HG03175 (cell line): ENCODE data around the gene NKX6-1.

ENCODE experiments used
- ATAC-seq: cut with Tn5 transposase; IDR thresholded peaks from one replicate; pipeline ENCODE4 v1.9.1; 2021; ENCODE audit warnings: mild to moderate bottlenecking, moderate library complexity; ENCODE audit not compliant: unreplicated experiment

NKX6-1 gene

DNA sequence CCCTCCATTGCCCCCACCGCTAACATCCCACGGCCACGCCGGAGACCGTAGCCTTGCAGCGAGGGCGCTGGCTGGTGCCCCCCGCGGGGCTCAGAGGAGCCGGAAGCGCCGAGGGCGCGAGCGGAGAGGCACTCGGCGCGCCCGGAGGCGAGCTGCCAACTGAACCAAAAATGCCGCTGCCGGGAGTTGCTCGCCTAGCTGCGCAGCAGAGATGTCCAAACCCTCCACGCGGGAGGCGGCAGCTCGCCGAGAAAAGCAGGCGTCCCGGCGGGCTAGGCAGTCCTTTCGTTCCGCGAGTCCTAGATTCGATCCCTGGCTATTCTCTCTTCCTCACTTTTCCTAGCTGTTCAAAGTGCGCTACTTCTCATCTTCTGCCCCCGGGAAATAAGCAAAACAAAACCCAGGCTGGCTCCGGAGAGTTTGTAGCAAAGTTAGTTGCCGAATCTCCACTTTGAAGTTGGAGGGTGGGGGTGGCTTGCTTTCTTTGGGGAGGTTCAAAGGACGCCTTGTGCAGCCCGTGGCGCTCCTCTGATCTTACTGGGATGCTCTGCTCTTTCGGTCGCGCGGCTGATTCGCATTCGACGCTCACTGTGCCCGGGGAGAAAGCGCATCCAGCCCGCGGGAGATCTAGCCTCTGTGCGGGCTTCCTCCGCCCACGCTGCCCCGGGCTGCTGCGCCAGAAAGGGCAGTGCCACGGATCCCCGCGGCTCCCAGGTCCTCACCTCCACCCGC is 723 bp downstream of the NKX6-1 start:
- ATAC-seq, result no peak

DNA sequence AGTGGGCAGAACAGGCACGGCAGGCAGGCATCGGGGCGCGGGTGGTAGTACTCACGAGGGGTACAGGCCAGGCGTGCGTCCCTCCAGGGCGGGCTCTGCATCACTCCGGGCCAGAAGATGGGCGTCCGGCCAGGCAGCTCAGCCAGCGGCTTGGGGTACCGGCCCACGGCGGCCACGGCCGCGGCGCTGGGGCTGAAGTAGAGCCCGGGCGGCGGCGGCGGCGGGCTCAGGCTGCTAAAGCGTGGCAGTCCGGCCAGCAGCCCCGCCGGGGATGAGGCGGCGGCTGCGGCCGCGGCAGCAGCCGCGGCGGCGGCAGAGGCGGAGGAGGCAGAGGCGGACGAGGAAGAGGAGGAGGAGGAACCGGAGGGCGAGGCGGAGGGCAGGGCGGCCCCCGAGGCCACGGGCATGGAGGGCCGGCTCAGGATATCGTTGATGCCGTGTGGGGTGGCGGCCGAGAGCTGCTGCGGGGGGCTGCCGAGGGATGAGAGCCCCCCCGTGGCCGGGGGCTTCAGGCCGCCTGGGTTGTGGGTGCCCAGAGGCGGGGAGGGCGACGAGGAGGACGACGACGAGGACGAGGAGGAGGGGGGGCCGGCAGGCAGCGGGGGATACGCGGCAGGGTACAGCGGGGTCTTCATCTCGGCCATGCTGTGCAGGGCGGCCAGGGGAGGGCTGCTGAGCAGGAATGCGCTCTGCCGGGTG is 1.4 kb downstream of the NKX6-1 start:
- ATAC-seq, result no peak

GRCh38 chr4:84496706-84497503 is 2.2 kb downstream of the NKX6-1 start:
- ATAC-seq, result no peak

DNA sequence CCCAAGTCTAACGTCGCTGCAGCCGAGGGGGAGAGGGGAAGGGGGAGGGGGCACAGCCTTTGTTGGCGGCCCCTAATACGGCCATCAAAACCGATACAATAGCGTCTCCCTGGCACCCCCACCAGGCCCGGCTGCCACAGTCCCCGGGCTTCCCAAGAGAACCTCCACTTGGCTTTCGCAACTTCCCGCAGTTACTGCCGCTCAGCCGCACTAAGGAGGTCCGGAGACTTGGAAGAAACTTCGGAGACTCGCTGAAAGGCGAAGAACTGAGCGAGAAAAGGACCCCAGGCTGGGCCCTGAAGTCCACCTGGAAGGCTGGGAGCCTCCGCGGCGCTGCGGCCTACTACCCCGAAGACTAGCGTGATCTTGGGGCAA is 2.8 kb downstream of the NKX6-1 start:
- no peak for ATAC-seq

DNA sequence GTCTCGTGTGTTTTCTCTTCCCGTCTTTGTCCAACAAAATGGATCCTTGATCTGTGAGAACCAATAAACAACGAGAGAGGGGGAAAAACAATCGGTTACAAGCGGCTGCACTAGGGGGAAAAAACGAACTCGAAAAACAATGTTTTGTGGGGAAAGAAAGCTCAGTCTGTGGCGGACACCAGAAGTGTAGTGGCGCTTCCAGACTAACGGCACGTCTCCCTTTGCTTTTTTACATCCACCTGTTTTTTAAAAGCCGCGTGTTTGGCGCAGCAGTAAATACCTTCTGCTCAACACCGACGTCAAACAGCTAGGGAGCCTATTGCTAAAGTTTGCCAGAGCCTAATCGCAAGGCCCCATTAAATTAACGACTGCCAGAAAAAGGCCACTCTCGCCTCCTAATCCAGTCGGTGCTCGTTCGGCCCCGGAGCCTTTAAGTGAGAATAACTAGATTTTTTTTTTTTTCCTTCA is 3.3 kb downstream of the NKX6-1 start:
- ATAC-seq, result no peak

DNA sequence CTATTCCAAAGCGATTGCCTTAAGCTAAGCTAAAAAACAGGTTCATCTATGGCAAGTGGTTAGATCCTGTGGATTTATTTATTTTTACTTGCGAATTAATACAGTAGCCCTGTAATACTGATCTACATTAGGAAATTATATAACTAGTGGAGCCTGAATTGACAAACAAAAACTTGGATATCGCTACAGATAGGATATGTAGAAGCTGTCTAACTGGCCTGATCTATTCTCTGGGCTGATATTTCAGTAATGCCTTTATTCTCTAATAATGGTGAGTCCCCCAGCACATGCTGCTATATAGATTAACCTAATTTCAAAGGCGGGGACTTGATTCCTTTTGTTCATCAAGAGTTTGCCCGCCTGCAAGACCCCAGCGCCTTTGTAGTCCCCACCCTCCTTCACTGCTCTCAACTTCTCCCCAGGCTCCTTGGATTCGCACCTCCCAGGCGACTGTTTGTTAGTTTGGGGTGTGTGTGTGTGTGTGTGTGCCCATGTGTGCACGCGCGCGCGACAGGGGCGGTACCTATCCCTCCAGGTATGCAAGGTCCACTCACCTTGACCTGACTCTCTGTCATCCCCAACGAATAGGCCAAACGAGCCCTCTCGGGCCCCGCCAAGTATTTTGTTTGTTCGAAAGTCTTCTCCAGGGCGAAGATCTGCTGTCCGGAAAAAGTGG is 3.8 kb downstream of the NKX6-1 start:
- no peak for ATAC-seq

- ATAC-seq, result no peak
Observed at GRCh38 chr4:84494531-84494930, 4.6 kb downstream of the NKX6-1 start.

GRCh38 chr4:84494076-84494475 is 5.0 kb downstream of the NKX6-1 start:
- no peak for ATAC-seq

DNA sequence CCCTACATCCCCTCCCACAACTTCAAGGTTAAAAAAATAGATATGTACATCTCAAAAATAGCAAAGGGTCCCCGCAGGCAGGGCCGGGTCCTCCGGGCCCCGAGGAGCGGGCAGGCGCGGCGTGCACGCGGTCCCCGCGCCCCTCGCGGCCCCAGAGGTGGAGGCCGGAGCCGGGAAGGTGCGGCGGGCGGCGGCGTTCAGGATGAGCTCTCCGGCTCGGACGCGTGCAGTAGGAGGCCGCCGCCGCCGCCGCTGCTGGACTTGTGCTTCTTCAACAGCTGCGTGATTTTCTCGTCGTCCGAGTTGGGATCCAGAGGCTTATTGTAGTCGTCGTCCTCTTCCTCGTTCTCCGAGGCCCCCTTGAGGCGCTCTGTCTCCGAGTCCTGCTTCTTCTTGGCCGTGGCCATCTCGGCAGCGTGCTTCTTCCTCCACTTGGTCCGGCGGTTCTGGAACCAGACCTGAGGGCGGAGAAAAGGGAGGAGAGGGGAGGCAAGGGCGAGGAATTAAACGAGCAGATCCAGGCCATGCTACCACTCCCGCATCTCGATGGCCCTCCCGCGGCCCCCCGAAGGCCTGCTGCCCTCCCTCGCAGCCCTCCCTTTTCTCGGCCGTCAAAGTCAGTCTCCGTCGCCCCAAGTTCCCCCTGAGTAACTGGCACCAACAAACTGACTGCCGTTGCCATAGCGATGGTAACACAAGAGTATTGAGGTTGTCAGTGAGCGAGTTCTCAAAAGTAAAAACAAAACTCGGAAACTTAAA is 5.8 kb downstream of the NKX6-1 start:
- no peak for ATAC-seq

DNA sequence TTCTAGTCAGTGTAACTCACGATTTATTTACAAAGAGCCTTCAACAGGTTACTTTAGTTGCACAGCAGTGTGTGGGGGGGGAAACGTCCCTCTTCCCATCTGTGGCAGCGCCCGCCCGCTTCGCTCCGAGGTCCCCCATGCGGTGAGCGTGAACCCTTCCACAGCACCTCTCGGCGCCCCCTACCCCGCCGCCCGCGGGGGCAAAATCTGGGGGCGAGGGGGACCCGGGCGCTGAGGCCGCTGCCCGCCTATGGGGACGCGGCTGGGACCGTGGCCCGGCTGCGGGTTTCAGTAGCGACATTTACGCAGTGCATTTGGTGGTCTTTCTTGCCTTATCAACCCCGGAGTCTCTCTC is 6.4 kb downstream of the NKX6-1 start:
- ATAC-seq, result no peak

- no peak for ATAC-seq
Observed at GRCh38 chr4:84492290-84492689, 6.8 kb downstream of the NKX6-1 start.

- no peak for ATAC-seq
Observed at GRCh38 chr4:84491481-84491880, 7.6 kb downstream of the NKX6-1 start.

- no peak for ATAC-seq
Observed at GRCh38 chr4:84490663-84491062, 8.4 kb downstream of the NKX6-1 start.

DNA sequence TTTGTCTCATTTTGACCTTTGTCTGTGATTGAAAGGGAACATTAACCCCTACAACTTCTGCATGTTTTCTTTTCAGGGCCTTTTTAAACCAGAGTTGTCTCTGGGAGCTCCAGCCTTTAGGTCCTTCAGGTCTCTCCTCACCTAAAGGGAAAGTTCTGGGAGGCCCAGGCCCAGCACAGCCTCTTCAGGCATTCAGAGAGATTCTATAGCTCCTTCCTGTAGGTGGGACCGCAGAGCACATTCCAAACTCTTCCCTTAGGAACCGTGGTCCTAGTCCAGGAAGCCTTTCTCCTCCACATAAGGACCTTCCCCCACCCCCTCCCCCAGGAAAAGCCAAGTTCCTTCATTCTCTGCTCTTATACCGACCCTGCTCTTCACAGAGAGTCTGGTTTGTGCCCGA is 14.9 kb downstream of the NKX6-1 start:
- ATAC-seq, result no peak

- no peak for ATAC-seq
Observed at GRCh38 chr4:84483688-84484087, 15.4 kb downstream of the NKX6-1 start.

DNA sequence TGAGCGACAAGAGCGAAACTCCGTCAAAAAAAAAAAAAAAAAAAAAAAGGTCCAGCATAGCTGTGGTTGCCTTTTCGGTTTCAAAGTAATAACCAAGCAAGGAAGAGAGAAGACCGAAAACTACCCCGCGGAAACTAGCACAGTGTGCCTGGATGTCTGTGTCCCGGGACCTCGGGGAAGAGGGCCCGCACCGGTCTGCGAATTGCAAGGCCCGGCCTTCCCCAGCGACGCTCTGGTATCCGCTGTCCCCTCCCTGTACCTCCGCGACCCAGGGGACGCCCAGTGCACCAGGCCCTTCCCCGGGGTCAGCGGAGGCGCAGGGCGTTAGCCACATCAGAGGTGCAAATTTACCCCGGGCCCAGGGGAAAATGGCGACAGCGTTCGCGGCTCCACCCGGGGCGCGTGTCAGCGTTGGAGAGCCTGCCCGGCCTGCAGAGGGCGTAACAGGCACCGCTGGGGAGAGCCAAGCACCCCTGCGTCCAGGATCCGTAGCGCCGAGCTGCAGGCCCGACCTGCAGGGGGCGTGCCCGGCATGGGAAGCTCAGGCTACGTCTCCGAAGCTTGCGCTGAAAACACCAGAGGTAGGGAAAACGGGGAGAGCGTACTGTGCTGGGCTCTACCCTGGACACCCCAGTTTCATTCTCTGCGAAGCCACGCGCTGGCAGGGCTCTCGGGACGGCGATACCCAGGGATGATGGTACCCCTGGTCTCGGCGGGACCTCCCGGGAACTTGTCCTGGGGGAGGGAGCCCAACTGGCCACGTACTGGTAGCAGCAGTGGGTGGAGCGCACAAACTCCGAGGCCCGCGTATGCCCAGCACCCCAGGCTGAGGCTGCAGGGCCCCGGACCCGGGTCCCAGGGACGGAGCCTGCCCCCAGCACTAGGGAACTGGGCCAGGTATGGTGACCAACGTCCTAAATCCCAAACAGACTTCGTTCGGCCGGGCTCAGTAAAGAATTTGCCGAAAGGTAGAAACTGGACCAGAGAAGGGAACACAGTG is 16.2 kb downstream of the NKX6-1 start:
- ATAC-seq, result no peak

GRCh38 chr4:84481860-84482245 is 17.2 kb downstream of the NKX6-1 start:
- ATAC-seq, result no peak

DNA sequence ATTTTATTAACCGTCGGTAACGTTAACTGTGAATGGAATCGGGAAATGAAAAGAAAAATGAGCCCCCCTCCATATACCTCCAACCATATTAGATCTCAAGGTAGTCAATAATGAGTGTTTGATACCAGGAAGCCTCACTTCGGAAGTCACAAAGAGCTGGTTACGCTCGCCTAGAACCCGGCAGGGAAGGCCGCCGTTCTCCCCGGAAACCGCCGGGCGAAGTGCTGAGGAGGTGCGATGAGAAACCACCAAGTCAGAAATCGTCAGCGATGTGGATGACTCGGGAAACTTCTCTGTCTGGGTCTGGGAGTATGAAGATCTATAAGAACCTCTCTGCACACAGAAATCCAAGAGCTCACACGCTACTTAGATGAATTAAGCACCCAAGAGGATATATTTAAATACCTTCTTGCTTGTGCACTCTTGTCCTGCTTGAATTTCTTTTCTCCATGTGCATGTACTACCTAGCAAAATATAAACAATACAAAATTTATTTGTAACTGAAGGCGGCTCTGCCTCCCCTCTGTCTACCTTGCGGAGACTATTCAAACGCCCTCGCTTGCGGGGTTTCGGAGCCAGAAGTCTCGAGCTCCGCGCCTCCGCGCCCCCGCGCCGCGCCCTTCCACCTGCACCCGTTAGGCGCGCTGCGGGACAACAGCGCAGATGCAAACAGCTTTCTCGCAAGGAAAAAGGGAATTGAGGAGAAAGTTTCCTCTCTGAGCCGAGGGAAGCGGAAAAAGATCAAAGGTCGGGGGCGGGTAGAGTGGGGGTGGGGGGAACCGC is 17.8 kb downstream of the NKX6-1 start:
- no peak for ATAC-seq

GRCh38 chr4:84480082-84480481 is 19.0 kb downstream of the NKX6-1 start:
- ATAC-seq, result no peak
